Measurements from ENCODE around the gene EEF1AKMT4. TPM values are rescaled to one million over a fixed set of nuclear protein-coding genes. Genes with fewer than 3 reads are reported as not detected.

EEF1AKMT4 gene
- polyA plus RNA-seq, 2 of the 4 experiments (the other 2 are of a cell fraction): 9.8 to 12.7 TPM

GRCh38 chr3:184241141-184241446 is 8.4 kb upstream of the EEF1AKMT4 start:
- DNase-seq (ENCODE audit: low read depth in 1 of 2, low spot score in 1 of 2): no peak
- Histone ChIP-seq H3K27ac (no peak overlapping the region), H3K4me1 (no peaks in the 10 kb centered on the region), H3K9me3 (no peaks in the 10 kb centered on the region), H3K4me2 (no peak overlapping the region), H3K4me3 (no peak overlapping the region)
- ATAC-seq: no peak; a peak in 1 of 6 replicates
- no peak for FAIRE-seq
- TF ChIP-seq BHLHE40 (IDR thresholded peaks at IDR 0.05; ENCODE audit: low read depth, low read length) (no peak), RNF2 (IDR thresholded peaks at IDR 0.05; ENCODE audit: borderline replicate concordance, low read depth) (no peak), E2F6 (IDR thresholded peaks at IDR 0.05; ENCODE audit: borderline replicate concordance, low read depth) (no peak), KDM5A (IDR thresholded peaks at IDR 0.05) (no peak), ATOH8 (CRISPR knock-in tag; IDR thresholded peaks at IDR 0.05; ENCODE audit: low read depth) (no peak)
- TF ChIP-seq, protein P1, sequence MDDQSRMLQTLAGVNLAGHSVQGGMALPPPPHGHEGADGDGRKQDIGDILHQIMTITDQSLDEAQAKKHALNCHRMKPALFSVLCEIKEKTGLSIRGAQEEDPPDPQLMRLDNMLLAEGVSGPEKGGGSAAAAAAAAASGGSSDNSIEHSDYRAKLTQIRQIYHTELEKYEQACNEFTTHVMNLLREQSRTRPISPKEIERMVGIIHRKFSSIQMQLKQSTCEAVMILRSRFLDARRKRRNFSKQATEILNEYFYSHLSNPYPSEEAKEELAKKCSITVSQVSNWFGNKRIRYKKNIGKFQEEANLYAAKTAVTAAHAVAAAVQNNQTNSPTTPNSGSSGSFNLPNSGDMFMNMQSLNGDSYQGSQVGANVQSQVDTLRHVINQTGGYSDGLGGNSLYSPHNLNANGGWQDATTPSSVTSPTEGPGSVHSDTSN (IDR thresholded peaks at IDR 0.05): no peak
- ChIA-PET POLR2A (no interaction called here), CTCF (interaction anchor here (1.0 to 5.3 kb wide), 4 partner anchors 13 to 345 kb away, joined by 3 to 44 read pairs (median 5); partner anchors contain the start of gene VWA5B2)
- 100% methylated on average over 4 of the region's 17 CpGs for WGBS (ENCODE audit: missing lambda C conversion rate)

GRCh38 chr3:184241447-184242296 is 7.8 kb upstream of the EEF1AKMT4 start:
- H3K27ac ChIP-seq: no peak overlapping the region
- H3K4me2 ChIP-seq: no peak overlapping the region
- ATAC-seq (peak; percentile 50 to 71; a peak in 4 of 6 replicates), DNase-seq (ENCODE audit: low read depth in 1 of 2, low spot score in 1 of 2) (peak in 1 of 2 experiments; percentile 25), FAIRE-seq (no peak)
- ChIA-PET POLR2A (no interaction called here), CTCF (interaction anchor here (1.0 to 2.5 kb wide), 3 partner anchors 13 to 346 kb away, joined by 3 to 7 read pairs (median 5); no protein-coding TSS in a partner anchor)
- 89% methylated on average over 20 of the region's 46 CpGs for WGBS (ENCODE audit: missing lambda C conversion rate)
- H3K4me3 ChIP-seq: no peak overlapping the region
- no peaks in the 10 kb centered on the region for H3K4me1 ChIP-seq
- TF ChIP-seq RAD21 (conservative IDR thresholded peaks at IDR 0.05 in 1 of 2, IDR thresholded peaks at IDR 0.05 in 1 of 2): 0 out of 5 replicates have a peak, but pooled peaks have one; percentile 14 to 24
- TF ChIP-seq SREBF2 (IDR thresholded peaks at IDR 0.05): no peak
- peak; percentile 9; the same call in 1 of the 3 replicates for TF ChIP-seq CTCF (IDR thresholded peaks at IDR 0.05)
- no peak for TF ChIP-seq JUN (IDR thresholded peaks at IDR 0.05)
- no peak for TF ChIP-seq TFCP2L1 (CRISPR knock-in tag; IDR thresholded peaks at IDR 0.05)
- H3K9me3 ChIP-seq: no peaks in the 10 kb centered on the region

GRCh38 chr3:184242297-184242685 is 7.2 kb upstream of the EEF1AKMT4 start:
- Histone ChIP-seq H3K4me1 (no peaks in the 10 kb centered on the region; the same call in 2 of the 3 replicates), H3K4me2 (no peak overlapping the region), H3K4me3 (no peak overlapping the region), H3K9me3 (no peaks in the 10 kb centered on the region), H3K27ac (no peak overlapping the region)
- DNase-seq (ENCODE audit: low read depth in 1 of 2, low spot score in 1 of 2): no peak
- POLR2A ChIA-PET: no interaction called here
- FAIRE-seq: no peak
- CTCF ChIA-PET: interaction anchor here (1.0 kb wide), 1 partner anchor 14 kb away, joined by 5 read pairs; no protein-coding TSS in a partner anchor
- ATAC-seq: no peak
- WGBS (ENCODE audit: missing lambda C conversion rate): 88% methylated on average over 4 of the region's 5 CpGs
- TF ChIP-seq HDAC2 (IDR thresholded peaks at IDR 0.05) (no peak), BHLHE40 (IDR thresholded peaks at IDR 0.05; ENCODE audit: low read depth, low read length) (no peak), JUNB (IDR thresholded peaks at IDR 0.05) (no peak), RAD21 (conservative IDR thresholded peaks at IDR 0.05 in 1 of 2, IDR thresholded peaks at IDR 0.05 in 1 of 2) (no peak), ZSCAN20 (CRISPR knock-in tag; IDR thresholded peaks at IDR 0.05) (no peak), ESRRA (IDR thresholded peaks at IDR 0.05; ENCODE audit: borderline replicate concordance, low read length) (no peak), SREBF2 (IDR thresholded peaks at IDR 0.05) (no peak), POLR2A (IDR thresholded peaks at IDR 0.05; ENCODE audit: low read length) (no peak), HMGXB4 (CRISPR knock-in tag; IDR thresholded peaks at IDR 0.05; ENCODE audit: borderline replicate concordance) (no peak), GATA3 (IDR thresholded peaks at IDR 0.05; ENCODE audit: borderline replicate concordance) (no peak), CBX2 (IDR thresholded peaks at IDR 0.05; ENCODE audit: borderline replicate concordance, low read depth) (no peak), E2F6 (IDR thresholded peaks at IDR 0.05; ENCODE audit: borderline replicate concordance, low read depth) (no peak), EP300 (IDR thresholded peaks at IDR 0.05) (no peak), HES2 (IDR thresholded peaks at IDR 0.05) (no peak), FOSB (CRISPR knock-in tag; IDR thresholded peaks at IDR 0.05) (no peak)
- TF ChIP-seq, protein P2, sequence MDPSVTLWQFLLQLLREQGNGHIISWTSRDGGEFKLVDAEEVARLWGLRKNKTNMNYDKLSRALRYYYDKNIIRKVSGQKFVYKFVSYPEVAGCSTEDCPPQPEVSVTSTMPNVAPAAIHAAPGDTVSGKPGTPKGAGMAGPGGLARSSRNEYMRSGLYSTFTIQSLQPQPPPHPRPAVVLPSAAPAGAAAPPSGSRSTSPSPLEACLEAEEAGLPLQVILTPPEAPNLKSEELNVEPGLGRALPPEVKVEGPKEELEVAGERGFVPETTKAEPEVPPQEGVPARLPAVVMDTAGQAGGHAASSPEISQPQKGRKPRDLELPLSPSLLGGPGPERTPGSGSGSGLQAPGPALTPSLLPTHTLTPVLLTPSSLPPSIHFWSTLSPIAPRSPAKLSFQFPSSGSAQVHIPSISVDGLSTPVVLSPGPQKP (IDR thresholded peaks at IDR 0.05; ENCODE audit: low read depth, low read length): no peak
